Activated CD4-positive, alpha-beta T cell treated with anti-CD3 and anti-CD28 coated beads, Interleukin-2, amount 10 ng/mL, durations not matched to agents 7 days and 5 days (primary cell): Measurements from ENCODE around the gene KRTAP10-3. TPM values are rescaled to one million over a fixed set of nuclear protein-coding genes. Genes with fewer than 3 reads are reported as not detected.
"Not testable (repeated sequence)": the region's sequence is repeated elsewhere in the genome, so short reads cannot be mapped to it uniquely, and the experiment has no call there.

ENCODE experiments used
- CTCF ChIA-PET: fragments of 350-600 bp; sonication (Branson Sonifier 250); formaldehyde crosslinking; loops from one replicate; lab custom pipeline; 2021; ENCODE audit warnings: antibody characterized with exemption; lab: Charles Lee
- POLR2A ChIA-PET: fragments of 350-600 bp; sonication (Branson Sonifier 250); formaldehyde crosslinking; loops from one replicate; lab custom pipeline; 2021; ENCODE audit warnings: antibody characterized with exemption; lab: Charles Lee
- DNase-seq: peaks from one replicate; pipeline ENCODE4 v3.0.0-alpha.2; 2020
- H3K27ac Mint-ChIP-seq: one replicate; pipeline ENCODE4 v1.8.0; 2021; ENCODE audit warnings: mild to moderate bottlenecking, moderate library complexity, mixed read lengths
- H3K27me3 Mint-ChIP-seq: one replicate; pipeline ENCODE4 v1.8.0; 2021; ENCODE audit warnings: mixed read lengths
- H3K36me3 Mint-ChIP-seq: one replicate; pipeline ENCODE4 v1.8.0; 2021; ENCODE audit warnings: low read depth, mixed read lengths
- H3K4me1 Mint-ChIP-seq: one replicate; pipeline ENCODE4 v1.8.0; 2021; ENCODE audit warnings: mixed read lengths
- H3K4me3 Mint-ChIP-seq: one replicate; pipeline ENCODE4 v1.8.0; 2021; ENCODE audit warnings: mild to moderate bottlenecking, moderate library complexity, mixed read lengths
- H3K9me3 Mint-ChIP-seq: one replicate; pipeline ENCODE4 v1.8.0; 2021; ENCODE audit warnings: mixed read lengths
- total RNA-seq, 2 experiments: library from RNA; stranded (reverse); gene quantifications; one replicate each; pipeline ENCODE4 v1.2.3, GENCODE V29; 2021

KRTAP10-3 gene
- total RNA-seq, 2 experiments from 2014 or later: not detected

DNA sequence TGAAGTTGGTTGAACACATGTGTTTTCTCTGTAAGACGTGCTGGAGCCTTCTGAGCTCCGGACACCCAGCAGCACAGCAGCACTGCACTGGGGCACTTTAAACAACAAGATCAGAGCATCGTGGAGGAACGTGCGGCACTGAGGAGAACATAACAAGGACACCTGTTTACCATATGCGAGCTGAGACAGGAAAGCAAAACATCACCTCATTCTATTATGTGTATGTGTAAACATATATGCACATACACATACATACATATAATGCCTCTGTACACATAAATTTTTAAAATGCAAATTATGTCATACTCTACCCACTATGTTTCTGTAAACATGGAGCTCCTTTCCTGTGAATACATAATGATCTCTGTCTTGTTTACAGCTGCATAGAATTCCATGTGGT lies 36.9 kb upstream of the KRTAP10-3 start:
- Mint-ChIP-seq H3K9me3 (peaks cover 4% of the 10 kb centered on the region), H3K4me3 (no peak overlapping the region), H3K27me3 (peaks cover 11% of the 10 kb centered on the region), H3K36me3 (no peaks in the 10 kb centered on the region), H3K4me1 (peaks cover 1% of the 10 kb centered on the region), H3K27ac (no peak overlapping the region)
- POLR2A ChIA-PET: no interaction called here
- CTCF ChIA-PET: interaction anchor here (0.9 to 2.1 kb wide), 2 partner anchors 12 to 21 kb away, joined by 4 to 6 read pairs; no protein-coding TSS in a partner anchor
- no peak for DNase-seq

DNA sequence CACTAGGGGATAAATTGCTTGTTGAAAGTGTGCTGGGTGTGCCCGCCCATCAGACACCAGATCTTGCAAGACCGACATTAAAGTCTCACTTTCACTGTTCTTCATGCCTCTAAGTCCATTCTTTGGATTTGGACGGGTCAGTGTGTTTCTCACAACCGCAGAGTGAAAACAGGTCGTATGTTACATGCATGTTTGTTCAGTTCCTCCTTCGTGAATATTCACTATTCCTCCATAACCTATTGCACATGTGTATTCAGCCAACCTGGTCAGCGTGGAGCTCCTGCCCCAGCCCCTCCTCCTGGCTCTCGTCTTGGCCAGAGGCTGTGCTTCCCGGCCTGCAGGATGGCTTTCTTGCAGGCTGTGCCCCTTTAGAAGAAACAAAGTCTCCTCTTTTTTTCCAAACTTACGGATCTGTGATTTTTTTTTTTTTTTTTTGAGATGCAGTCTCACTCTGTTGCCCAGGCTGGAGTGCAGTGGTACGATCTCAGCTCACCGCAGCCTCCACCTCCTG lies 35.9 kb upstream of the KRTAP10-3 start:
- H3K27ac Mint-ChIP-seq: no peak overlapping the region
- ChIA-PET CTCF (interaction anchor here (0.7 to 2.1 kb wide), 2 partner anchors 11 to 25 kb away, joined by 3 to 6 read pairs; no protein-coding TSS in a partner anchor), POLR2A (no interaction called here)
- H3K27me3 Mint-ChIP-seq: peaks cover 11% of the 10 kb centered on the region
- no peak for DNase-seq
- peaks cover 4% of the 10 kb centered on the region for H3K9me3 Mint-ChIP-seq
- peaks cover 1% of the 10 kb centered on the region for H3K4me1 Mint-ChIP-seq
- no peak overlapping the region for H3K4me3 Mint-ChIP-seq
- no peaks in the 10 kb centered on the region for H3K36me3 Mint-ChIP-seq

DNA sequence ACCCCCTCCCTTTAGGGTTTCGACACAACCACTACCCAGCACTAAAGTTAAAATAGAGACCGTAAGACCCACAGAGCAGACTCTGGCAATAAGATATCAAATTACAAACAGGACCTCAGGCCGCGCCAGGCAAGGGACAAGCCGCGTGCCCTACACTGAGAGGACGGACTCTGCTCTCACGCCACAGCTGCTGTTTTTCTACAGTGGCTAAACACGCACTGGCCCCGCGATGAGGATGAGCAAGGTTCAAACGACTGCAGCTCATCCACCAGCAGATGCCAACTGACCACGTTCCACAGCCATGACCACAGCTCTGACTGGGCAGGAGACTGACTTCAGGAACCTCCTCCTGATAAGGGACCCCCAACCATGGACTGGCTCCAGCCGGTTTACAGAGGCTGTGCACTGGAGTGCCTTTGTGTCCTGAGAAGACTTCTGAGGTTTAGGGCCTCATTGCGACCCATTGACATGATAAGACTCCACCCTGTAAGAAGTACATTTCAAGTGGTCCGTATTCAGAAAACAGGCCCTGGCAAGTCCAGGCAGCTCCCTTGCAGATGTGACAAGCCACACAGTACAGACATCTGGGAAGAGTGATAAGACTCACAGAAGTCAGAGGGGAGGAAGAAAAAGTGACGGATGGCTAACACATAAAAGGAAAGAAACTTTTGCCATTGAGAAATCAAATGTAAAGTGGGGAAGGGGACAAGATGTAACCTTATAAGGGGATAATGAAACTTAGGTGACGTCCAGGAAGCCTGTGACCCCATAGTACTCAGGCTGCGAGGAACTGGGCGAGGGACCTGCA lies 35.2 kb upstream of the KRTAP10-3 start:
- H3K9me3 Mint-ChIP-seq: peaks cover 4% of the 10 kb centered on the region
- peaks cover 11% of the 10 kb centered on the region for H3K27me3 Mint-ChIP-seq
- CTCF ChIA-PET: no interaction called here
- H3K27ac Mint-ChIP-seq: no peak overlapping the region
- no peak overlapping the region for H3K4me3 Mint-ChIP-seq
- H3K4me1 Mint-ChIP-seq: peaks cover 1% of the 10 kb centered on the region
- no peak for DNase-seq
- no peaks in the 10 kb centered on the region for H3K36me3 Mint-ChIP-seq
- POLR2A ChIA-PET: no interaction called here

DNA sequence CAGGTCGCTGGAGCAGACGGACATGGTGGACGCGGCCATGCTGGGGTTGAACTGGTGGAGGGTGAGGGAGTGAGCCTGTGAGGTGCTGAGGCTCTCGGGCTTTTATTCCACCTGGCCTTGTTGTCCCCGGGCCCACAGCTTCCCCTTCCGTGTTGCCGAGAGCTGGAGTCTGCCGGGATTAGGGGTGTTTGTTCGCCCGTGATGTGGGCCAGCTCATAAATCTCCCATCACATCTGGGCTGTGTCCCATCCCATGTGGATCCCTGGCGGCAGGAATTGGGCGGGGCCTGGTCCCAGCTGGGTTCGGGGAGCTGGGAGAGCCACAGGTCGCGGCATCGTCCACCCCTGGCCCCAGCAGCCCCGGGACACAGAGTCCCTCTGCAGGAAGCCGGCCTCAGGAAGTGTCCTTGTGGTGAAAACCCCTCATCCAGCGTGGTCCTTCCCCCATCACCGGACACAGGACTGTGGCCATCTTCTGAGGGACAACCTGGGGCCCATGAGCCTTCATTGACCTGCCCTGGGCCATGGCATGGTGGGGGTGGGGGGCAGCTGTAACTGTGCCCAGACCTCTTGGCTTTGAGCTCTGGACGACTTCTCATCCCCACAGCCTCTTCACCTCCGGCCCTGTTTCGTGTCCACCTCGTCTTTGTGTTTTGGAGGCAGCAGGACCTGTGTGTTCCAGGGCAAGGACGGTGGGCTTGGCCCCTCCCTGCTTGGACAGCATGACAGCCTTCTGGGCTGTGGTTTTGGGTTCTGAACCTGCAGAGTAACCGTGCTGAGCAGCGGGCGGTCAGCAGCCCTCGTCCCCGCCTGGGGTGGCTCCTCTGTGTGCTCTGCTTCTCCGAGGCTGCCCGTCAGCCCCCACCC lies 34.1 kb upstream of the KRTAP10-3 start, which contains the start of gene KRTAP10-6:
Gene KRTAP10-6, minus strand, starts transcription at position 60 of the 866 bp plus-strand sequence. Its CDS starts 21 bp downstream, at position 39.
- POLR2A ChIA-PET: no interaction called here
- Mint-ChIP-seq H3K4me3 (no peak within 1 kb of the TSS), H3K36me3 (no peaks in the 10 kb centered on the region), H3K4me1 (peaks cover 1% of the 10 kb centered on the region), H3K27ac (no peak within 1 kb of the TSS), H3K27me3 (peaks cover 9% of the 10 kb centered on the region), H3K9me3 (no peaks in the 10 kb centered on the region)
- DNase-seq: no peak
- CTCF ChIA-PET: no interaction called here

DNA sequence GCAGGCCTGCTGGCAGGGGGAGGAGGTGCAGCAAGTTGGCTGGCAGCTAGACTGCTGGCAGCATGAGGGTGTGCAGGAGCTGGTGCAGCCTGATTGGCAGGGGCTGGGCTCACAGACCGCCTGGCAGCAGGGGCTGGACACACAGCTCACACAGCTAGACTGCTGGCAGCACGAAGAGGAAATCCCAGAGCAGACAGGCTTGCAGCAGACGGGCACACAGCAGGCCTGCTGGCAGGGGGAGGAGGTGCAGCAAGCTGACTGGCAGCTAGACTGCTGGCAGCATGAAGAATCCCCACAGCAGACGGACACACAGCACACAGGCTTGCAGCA lies 33.2 kb upstream of the KRTAP10-3 start:
- POLR2A ChIA-PET, H3K27ac Mint-ChIP-seq, H3K4me1 Mint-ChIP-seq, CTCF ChIA-PET, H3K36me3 Mint-ChIP-seq, H3K9me3 Mint-ChIP-seq, H3K4me3 Mint-ChIP-seq, DNase-seq: not testable (repeated sequence)
- peaks cover 17% of the 10 kb centered on the region for H3K27me3 Mint-ChIP-seq

DNA sequence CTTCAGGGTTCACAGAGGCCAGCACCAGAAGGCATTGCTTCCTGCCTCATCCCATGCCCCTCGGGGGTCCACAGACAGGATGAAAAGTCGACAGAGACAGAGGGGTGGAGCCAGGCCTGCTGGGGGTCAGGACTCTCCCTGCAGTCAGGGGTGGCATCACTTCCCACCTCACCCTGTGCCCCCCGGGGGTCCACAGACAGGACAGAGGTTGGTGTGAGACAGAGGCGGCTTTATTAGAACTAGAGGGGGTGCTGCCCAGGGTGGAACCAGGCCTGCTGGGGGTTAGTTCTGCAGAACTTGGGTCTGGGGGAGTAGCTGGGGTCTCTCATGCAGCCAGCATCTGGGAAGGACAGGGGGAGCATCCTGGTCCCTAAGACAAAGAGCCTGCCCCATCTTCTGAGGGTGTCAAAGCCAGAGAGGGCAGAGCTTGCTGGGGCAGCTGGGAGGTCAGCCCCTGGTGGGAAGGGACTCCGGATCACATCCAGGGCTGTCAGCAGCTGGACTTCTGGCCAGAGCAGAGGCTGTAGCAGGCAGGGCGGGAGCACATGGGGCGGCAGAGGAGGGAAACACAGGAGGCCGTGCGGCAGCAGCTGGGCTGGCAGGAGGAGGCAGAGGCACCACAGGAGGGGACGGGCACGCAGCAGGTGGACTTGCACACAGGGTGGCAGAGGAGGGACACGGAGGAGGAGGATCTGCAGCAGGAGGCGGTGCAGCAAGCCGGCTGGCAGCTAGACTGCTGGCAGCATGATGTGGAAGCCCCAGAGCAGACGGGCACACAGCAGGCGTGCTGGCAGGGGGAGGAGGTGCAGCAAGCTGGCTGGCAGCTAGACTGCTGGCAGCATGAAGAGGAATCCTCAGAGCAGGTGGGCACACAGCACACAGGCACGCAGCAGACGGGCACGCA lies 32.6 kb upstream of the KRTAP10-3 start:
- H3K4me3 Mint-ChIP-seq, H3K9me3 Mint-ChIP-seq, DNase-seq, H3K27ac Mint-ChIP-seq, CTCF ChIA-PET, H3K36me3 Mint-ChIP-seq, H3K4me1 Mint-ChIP-seq, POLR2A ChIA-PET: not testable (repeated sequence)
- H3K27me3 Mint-ChIP-seq: peaks cover 18% of the 10 kb centered on the region

DNA sequence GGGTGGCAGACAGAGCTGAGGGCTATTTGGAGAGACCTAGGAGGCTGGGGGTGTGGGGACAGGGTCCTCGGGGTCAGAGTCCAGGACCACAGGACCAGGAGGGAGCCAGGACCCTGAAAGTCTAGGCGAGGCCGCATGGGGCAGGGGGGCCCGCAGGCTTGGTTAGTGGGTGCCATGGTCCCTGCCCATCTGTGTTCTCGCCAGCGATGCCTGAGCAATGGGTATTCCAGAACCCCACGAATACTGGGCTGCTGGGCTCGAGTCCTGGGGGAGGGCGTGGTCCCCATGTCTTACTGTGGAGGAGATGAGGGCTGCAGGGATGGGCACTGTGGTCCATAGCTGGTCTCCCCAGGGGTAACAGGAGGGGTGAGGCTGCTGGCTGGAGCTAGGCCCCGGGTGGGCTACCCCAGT lies 31.7 kb upstream of the KRTAP10-3 start:
- H3K9me3 Mint-ChIP-seq: no peaks in the 10 kb centered on the region
- no peaks in the 10 kb centered on the region for H3K36me3 Mint-ChIP-seq
- H3K4me3 Mint-ChIP-seq: no peak overlapping the region
- peaks cover 1% of the 10 kb centered on the region for H3K4me1 Mint-ChIP-seq
- DNase-seq: no peak
- H3K27me3 Mint-ChIP-seq: peaks cover 20% of the 10 kb centered on the region
- POLR2A ChIA-PET: no interaction called here
- CTCF ChIA-PET: no interaction called here
- no peak overlapping the region for H3K27ac Mint-ChIP-seq

DNA sequence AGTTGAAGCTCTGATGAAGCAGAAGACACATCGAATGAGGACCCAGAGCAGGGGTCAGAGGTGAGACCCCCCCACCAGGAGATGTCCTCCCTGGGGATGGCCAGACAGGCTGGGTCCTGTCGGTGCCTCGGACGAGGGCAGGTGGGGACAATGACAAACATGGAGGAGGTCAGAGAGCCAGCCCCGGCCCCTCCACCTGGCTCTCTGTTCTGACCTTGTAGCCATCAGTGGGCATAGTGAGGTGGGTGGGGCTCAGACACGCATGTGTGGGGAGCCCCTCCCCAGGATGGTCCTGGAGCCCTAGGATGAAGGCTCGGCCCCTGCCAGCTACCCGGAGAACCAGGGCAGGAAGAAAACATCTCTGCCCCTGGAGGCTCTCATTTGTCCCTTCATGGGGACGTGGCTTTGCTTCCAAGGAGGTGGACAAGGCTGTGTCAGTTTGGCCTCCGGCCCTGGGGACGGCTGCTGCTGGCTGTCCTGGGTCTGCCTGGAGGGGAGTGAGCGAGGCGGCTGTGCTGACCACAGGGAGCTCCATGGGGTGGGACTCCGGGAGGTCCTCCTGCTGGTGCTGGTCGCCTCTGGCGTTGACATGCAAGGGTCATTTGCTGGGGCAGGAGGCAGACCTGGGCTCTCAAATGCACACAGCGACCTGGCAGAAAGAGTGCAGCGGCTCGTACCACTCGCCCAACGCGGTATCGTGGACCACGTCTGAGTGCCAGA lies 31.2 kb upstream of the KRTAP10-3 start:
- no peaks in the 10 kb centered on the region for H3K9me3 Mint-ChIP-seq
- no peak for DNase-seq
- CTCF ChIA-PET: no interaction called here
- H3K27ac Mint-ChIP-seq: no peak overlapping the region
- H3K36me3 Mint-ChIP-seq: no peaks in the 10 kb centered on the region
- H3K27me3 Mint-ChIP-seq: peaks cover 20% of the 10 kb centered on the region
- no peak overlapping the region for H3K4me3 Mint-ChIP-seq
- peaks cover 1% of the 10 kb centered on the region for H3K4me1 Mint-ChIP-seq
- POLR2A ChIA-PET: no interaction called here

DNA sequence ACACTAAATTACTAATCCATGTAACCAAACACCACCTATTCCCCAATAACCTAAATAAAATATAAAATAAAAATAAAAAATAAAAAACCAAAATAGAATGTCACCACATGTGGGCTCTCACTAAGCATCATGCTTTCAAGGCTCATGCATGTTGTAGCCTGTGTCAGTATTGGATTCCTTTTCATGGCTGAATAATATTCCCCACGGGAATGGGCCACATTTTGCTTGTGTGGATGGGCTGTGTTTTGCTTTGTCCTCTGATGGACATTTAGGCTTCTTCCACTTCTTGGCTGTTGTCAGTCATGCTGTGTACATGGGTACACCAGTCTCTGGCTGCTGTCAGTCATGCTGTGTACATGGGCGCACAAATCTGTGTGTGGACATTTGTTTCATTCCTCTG lies 30.5 kb upstream of the KRTAP10-3 start:
- H3K36me3 Mint-ChIP-seq: no peaks in the 10 kb centered on the region
- ChIA-PET CTCF (no interaction called here), POLR2A (no interaction called here)
- no peaks in the 10 kb centered on the region for H3K9me3 Mint-ChIP-seq
- no peak overlapping the region for H3K4me3 Mint-ChIP-seq
- no peak overlapping the region for H3K27ac Mint-ChIP-seq
- H3K4me1 Mint-ChIP-seq: peaks cover 4% of the 10 kb centered on the region
- no peak for DNase-seq
- H3K27me3 Mint-ChIP-seq: peaks cover 20% of the 10 kb centered on the region

DNA sequence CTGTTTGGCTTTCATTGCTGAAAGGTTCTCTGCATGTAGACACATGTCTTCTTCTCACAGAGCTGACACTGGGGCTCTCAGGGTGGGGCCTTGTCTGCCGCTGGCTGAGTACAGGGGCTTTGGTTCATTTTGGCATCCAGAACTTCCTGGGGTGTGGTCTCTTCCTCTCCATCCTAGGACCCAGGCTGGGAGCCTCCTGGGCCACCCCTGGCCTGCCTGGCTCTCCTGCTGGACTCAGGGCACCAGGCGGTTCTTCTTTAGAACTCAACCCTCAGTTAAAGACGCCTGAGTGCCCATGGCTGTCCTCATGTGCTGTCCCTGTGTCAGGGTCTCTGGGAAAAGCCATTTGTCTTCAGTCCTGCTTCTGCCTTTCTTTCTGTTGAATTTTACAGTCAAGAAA lies 27.3 kb upstream of the KRTAP10-3 start:
- H3K36me3 Mint-ChIP-seq: peaks cover 5% of the 10 kb centered on the region
- CTCF ChIA-PET: no interaction called here

DNA sequence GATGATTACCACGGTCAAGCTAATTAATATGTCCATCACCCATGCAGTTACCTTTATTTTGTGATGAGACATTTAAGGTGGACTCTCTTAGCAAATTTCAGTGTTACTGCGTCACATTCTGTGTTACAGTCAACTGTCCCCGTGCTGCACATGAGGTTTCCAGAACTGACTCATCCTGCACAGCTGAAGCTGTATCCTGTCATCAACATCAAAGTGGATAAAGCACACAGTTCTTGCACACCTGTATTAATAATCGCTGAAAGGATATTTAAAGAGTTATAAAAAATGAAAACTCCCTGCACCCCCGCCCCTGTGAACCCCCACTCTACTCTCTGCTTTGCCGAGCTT lies 25.2 kb upstream of the KRTAP10-3 start:
- CTCF ChIA-PET: interaction anchor here (1.0 to 1.9 kb wide), 2 partner anchors 12 to 92 kb away, joined by 3 to 6 read pairs; no protein-coding TSS in a partner anchor
- Mint-ChIP-seq H3K27ac (no peak overlapping the region), H3K36me3 (peaks cover 6% of the 10 kb centered on the region), H3K4me1 (peaks cover 14% of the 10 kb centered on the region), H3K9me3 (peaks cover 12% of the 10 kb centered on the region), H3K27me3 (peaks cover 25% of the 10 kb centered on the region), H3K4me3 (no peak overlapping the region)
- peak; percentile 26 for DNase-seq
- POLR2A ChIA-PET: no interaction called here

More for the DNA sequence above, 27.3 kb upstream of the KRTAP10-3 start:
- peaks cover 14% of the 10 kb centered on the region for H3K4me1 Mint-ChIP-seq
- no peak overlapping the region for H3K4me3 Mint-ChIP-seq
- H3K27ac Mint-ChIP-seq: no peak overlapping the region
- peaks cover 22% of the 10 kb centered on the region for H3K27me3 Mint-ChIP-seq
- no peak for DNase-seq
- POLR2A ChIA-PET: no interaction called here
- peaks cover 8% of the 10 kb centered on the region for H3K9me3 Mint-ChIP-seq
